Measurements from ENCODE around the gene DACT1. TPM values are rescaled to one million over a fixed set of nuclear protein-coding genes. Genes with fewer than 3 reads are reported as not detected.
A peak's percentile ranks its signal among the peaks of the same experiment; 100 is the strongest.
"Not testable (repeated sequence)": the region's sequence is repeated elsewhere in the genome, so short reads cannot be mapped to it uniquely, and the experiment has no call there.

The DACT1 gene, protein sequence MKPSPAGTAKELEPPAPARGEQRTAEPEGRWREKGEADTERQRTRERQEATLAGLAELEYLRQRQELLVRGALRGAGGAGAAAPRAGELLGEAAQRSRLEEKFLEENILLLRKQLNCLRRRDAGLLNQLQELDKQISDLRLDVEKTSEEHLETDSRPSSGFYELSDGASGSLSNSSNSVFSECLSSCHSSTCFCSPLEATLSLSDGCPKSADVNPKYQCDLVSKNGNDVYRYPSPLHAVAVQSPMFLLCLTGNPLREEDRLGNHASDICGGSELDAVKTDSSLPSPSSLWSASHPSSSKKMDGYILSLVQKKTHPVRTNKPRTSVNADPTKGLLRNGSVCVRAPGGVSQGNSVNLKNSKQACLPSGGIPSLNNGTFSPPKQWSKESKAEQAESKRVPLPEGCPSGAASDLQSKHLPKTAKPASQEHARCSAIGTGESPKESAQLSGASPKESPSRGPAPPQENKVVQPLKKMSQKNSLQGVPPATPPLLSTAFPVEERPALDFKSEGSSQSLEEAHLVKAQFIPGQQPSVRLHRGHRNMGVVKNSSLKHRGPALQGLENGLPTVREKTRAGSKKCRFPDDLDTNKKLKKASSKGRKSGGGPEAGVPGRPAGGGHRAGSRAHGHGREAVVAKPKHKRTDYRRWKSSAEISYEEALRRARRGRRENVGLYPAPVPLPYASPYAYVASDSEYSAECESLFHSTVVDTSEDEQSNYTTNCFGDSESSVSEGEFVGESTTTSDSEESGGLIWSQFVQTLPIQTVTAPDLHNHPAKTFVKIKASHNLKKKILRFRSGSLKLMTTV
- 1.0 TPM for total RNA-seq

DNA sequence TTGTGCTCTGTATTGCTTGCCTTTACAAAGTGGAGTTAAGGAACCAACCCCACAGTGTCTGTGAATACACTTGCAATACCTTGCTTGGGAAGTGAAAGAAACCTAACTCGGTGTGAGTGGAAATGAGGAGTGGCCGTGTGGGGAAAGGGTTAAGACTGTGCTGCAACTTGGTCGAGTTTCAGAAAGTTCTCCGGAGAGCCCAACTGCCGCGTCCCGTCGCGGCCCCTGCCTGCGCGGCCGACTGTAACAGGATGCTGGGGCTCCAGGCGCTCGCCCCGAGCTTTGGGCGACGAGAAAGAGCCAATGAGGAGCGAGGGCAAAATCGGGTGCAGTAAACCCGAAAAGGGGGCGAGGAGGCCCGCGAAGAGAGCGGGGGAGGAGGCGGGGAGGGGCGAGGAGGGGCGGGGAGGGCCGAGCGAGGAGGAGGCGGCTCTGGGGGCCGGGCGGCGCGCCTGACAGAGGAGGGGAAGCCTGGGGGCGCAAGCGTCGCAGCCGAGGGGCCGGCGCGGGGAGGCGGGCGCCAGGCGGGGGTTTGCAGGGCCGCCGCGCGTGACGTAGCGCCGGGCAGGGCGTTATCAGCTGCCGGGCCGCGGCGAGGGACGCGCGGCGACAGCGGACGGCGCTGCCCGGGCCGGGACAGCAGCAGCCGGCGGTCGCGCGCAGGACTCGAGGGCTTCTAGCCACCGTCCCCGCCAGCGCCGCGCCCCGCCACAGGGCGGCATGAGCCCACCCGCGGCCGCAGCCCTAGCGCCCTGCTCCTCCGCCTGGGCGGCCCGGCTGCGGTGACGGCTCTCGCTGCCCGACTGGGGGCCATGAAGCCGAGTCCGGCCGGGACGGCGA lies at the start of gene DACT1:
Gene DACT1 (plus strand): TSS at position 572 of the 840 bp plus-strand sequence. CDS start 241 bp downstream, at position 813.
- DNase-seq (ENCODE audit: low spot score), result peak; percentile 53
- peak; percentile 79 for ATAC-seq

DNA sequence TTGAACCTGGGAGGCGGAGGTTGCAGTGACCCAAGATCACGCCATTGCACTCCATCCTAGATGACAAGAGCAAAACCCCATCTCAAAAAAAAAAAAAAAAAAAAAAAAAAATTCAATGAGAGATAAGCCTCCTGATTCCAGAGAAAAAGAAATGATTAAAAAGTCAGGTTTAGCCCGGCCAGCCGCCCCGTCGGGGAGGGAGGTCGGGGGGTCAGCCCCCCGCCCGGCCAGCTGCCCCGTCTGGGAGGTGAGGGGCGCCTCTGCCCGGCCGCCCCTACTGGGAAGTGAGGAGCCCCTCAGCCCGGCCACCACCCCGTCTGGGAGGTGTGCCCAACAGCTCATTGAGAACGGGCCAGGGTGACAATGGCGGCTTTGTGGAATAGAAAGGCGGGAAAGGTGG lies 49.4 kb upstream of the DACT1 start:
- ATAC-seq; DNase-seq (ENCODE audit: low spot score): not testable (repeated sequence)

DNA sequence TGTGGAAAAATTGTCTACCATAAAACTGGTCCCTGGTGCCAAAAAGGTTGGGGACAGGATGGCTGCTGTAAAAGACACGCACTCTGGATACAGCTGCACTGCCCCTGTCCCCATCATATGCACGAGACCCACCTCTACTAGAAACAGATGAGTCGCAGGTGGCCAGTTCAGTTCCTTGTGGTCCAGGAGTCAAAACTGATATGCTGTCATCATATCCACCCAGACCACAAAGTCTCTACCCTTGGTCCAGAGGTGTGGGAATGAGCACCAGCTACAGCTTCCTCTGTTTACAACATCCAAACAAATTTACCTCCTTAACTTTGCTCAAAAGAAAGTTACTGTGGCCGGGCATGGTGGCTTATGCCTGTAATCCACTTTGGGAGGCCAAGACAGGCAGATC lies 43.8 kb upstream of the DACT1 start:
- DNase-seq (ENCODE audit: low spot score), result no peak
- ATAC-seq, result no peak

DNA sequence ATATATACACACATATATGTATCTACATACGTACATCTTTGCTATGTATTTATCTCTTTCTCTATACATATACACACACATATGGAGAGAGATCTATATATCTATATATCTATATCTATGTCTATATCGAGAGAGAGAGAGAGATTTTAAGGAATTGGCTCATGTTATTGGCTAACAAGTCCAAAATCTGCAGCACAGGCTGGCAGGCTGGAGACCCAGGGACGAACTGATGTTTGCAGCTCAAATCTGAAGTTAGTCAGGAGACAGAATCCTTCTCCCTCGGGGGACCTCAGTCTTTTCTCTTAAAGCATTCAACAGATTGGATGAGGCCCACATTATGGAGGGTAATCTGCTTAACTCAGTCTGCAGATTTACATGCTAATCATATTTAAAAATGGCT lies 40.7 kb upstream of the DACT1 start:
- ATAC-seq (no peak), DNase-seq (ENCODE audit: low spot score) (no peak)

DNA sequence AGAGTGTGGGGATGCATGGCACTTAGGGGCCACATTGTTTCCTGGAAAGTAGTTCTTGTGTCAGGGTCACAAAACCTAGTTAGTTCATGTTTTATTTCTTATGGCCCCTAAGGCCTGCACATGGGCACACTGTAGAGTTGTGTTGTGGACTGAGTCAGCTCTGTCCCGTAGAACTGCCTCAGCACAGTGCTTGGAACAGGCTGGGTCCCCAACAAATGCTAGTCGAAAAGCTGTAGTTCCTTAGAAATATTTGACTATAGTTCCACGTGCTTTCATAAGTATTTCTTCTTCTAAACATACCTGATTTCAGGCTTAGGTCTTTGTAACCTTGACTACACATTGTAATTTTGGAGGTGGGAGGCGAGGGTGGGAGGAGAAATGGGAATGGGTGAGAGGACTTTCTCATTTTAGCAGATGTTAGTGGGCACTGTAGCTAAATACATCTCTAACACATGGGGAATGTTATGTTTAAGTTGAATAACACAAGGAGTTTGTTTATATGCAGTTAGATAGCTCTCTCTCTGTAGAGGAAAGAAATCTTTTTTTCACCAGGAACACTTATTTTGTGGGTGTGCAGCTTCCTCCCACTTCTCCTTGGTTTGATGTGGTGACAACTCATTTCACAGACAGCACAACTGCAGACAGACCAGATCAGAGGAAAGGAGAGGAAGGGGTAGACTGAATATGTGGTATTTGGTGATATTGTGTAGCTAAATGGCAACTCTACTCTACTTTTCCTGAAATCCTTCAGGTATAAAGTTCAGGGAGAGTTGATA lies 39.5 kb upstream of the DACT1 start:
- DNase-seq (ENCODE audit: low spot score) (no peak), ATAC-seq (no peak)

DNA sequence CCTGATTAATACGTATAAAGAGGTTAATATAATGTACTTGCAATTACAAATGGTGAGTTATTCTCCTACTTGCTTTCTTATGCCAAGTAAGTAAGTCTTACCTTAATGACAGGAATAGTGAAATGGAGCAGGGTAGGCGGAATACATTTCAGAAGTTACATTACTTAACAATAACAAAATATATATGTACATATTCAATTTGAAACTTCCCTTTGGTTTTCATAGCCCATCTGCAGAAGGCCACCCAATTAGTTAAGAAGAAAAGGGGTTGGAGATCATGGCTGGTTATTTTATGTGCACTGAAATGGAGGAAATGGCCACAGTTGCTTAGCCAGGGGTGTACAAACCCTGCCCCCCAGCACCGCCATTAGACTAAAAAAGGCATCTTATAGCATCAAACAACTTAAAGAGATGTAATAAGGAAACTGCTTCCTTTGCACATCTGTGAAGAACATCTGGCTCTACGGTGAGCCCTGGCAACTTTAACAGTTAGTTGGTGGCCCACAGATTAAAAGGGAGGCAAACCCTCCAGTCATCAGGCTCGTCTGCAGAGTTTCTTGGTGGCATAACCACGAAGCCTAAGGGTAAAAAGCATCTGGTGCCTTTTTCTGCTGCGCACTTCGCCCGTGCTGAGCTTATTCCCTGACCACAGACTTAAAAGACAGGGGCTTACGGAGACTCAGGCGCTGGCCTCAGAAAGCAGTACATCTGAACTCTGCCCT lies 38.8 kb upstream of the DACT1 start:
- DNase-seq (ENCODE audit: low spot score) (no peak), ATAC-seq (no peak)

DNA sequence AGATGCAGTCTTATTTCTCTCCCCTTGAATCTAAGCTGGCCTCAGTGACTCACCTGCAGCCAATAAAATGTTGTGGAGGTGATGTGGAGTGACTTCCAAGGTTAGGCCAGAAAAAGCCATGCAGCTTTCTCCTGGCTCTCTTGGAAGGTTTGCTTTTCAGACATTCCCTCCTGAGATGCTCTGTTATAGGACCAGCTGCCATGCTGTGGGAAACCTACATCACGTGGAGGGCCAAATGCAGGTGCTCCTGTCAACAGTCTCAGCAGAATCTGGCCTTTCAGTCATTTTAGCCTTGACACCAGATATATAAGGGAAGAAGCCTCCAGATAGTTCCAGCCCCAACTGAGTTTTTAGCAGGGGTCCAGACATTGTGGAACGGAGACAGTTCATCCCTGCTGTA lies 38.1 kb upstream of the DACT1 start:
- no peak for ATAC-seq
- no peak for DNase-seq (ENCODE audit: low spot score)

DNA sequence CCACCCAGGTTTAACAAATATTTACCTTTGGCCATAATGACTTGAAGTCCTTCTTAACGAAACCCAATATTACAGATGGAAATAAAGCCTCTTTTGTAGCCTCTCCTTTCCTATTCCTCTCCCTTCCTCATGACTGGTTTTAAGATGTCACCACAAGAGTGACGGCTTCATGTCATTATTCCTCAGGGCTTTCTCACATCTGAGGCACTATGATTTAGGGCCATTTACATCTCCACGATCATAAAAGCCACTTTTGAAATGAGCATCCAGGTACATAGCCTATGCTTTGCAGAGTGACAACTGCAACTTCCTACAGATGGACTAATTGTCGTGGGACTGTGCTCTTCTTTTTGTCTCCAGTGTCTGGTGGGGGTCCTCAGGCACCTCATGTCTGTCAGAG lies 32.3 kb upstream of the DACT1 start:
- ATAC-seq (no peak), DNase-seq (ENCODE audit: low spot score) (no peak)

DNA sequence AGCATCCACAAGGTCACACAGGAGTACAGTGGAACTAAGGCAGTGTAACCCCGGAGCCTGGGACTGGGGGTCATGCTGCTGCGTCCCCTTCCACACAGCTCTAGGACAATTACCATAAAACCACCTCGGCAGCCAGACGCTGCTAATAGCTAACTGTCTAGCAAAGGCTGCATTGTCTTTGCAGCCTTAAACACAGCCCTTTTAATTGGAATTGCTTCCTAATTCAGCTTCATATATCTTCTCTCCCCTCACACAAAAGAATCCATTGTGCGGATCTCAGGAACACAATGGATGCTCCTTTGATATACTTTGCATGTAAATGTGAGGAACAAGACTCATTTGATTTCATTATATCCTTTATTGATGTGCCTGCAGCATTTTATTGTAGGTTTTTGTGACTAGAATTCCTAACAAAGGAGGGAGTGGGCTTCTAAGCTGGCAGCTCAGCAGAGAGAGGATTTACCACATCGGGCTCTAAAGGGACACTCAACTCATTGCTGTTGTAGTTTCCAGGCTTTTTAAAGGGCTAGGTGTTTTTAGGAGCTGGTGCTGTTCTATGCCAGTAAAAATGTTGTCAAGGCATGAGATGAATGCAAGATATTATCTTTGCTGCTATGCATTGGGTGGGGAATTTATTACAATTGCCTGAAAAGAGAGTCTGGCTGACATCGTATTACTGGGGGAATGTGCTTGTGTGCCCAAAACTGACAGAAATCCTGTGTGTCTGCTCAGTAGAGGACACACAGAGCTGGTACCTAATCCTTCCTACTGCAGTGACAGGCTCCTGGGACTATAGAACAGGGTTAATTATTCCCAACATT lies 30.4 kb upstream of the DACT1 start:
- DNase-seq (ENCODE audit: low spot score), result no peak

DNA sequence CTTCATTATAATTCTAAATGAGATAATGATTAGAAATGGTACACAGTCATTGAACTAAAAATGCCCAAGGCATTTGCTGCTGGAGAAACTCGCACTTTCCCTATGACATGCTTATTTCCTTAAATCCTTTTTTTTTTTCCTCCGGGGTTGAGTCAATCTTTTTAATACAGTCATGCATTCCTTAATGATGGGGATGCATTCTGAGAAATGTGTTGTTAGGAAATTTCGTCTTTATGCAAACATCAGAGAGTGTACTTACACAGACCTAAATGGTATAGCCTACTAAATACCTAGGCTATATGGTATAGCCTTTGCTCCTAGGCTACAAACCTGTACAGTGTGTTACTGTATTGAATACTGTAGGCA lies 29.8 kb upstream of the DACT1 start:
- DNase-seq (ENCODE audit: low spot score), result no peak
- no peak for ATAC-seq

More for the DNA sequence above, 30.4 kb upstream of the DACT1 start:
- ATAC-seq, result no peak

DNA sequence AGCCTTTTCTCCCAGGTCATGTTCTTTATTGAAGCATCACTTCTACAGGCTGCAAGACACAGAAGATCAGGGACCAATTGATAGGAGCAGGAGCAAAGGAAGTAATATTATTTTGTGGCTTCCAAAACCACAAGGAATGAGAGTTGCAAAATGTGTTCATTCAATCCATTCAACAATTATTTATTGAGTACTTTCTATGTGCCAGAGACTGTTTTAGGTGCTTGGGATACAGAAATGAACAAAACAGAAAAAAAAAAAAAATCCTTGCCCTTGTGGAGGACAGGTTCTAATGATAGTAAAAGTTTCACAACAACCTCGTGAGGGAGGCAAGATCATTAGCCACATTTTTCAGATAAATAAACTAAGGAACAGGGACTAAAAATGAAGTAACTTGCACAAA lies 20.1 kb upstream of the DACT1 start:
- DNase-seq (ENCODE audit: low spot score) (no peak), ATAC-seq (no peak)

DNA sequence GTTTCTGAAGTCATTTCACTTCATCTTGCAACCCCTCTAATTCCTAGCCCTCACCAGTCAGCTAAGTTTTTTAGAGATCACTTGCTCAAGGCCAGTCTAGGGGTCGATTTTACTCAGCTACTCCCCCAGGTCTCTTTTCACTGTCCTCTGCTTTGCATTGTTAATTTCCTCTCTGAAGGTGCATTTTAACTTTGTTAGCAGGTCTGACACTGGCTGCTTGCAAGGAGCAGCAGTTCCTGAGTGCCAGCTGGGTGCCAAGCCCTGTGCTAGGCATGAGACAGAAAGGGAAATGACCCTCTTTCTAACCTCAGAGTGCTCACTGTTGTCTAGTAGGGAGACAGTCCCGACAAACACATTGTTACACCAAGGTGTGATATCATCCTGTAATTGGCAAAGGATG lies 17.8 kb upstream of the DACT1 start:
- no peak for DNase-seq (ENCODE audit: low spot score)
- no peak for ATAC-seq

DNA sequence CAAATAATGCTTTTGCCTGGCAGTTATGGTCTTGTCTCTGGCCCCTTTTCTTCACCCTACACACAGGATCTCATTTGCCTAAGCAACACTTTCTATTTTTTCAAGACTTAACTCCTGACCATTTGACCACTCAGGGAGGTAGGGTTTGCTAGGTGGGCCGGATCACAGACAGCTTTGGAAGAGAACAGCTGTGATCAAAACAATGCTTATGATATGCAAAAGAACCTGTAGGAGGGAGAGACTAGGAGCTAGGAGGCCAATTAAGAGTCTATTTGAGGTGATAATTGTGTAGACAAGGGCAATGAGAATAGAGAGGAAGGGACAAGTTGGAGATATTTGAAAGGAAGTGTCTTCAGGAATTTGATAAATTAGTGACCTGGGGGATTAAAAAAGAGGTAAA lies 12.3 kb upstream of the DACT1 start:
- ATAC-seq (no peak), DNase-seq (ENCODE audit: low spot score) (no peak)

DNA sequence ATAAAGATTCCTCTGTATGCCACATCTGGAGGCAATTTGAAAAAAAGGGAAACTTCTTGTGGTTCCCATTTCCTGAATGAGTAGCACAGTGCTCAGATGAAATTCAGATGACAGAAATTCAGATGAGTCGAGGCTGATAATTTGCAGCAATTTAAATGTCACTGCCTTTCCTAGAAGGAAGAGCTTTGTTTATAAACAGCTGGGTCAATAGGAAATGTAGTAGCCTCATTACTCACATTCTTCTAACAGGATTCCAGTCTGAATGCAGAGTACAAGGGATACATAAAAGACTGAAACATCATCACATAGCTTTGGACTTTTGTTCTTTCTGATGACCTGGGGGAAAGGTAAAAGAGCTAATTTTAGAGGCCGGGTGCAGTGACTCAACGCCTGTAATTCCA lies 11.3 kb upstream of the DACT1 start:
- DNase-seq (ENCODE audit: low spot score), result no peak
- ATAC-seq, result no peak

DNA sequence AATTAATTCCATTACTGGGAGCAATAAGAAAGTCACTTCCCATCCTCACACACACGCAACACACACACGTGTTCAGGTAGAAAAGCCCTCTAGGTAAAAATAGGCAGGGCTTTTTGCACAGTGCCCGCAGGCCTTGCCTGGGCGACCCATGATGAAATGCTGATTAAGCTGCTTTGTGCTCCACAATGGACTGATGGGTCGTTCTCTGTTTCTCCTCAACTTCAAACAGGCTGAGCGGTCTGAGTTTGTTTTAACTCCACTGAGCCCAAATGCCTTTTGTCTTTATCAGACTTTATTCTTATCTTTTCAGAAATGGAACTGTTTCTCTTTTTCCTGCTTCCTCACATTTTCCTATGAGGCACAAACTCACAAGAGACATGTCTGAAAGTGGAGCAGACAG lies 9.4 kb upstream of the DACT1 start:
- no peak for DNase-seq (ENCODE audit: low spot score)
- ATAC-seq, result no peak

DNA sequence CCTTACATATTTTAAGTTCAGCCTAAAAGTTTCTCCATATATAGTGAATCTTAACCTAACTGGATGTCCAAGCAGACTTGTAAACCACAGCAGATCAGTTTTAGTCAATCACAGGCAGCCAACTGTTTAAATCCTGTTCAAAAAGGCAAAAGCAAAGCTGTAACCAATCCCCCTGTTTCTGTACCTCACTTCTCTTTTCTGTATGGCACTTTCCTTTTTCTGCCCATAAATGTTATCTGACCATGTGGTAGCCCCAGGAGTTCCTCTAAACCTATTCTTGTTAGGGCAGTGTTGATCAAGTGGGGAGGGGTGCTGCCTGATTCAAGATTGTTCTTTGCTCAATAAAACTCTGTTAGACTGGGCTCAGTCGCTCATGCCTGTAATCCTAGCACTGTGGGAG lies 8.5 kb upstream of the DACT1 start:
- ATAC-seq (no peak), DNase-seq (ENCODE audit: low spot score) (no peak)

DNA sequence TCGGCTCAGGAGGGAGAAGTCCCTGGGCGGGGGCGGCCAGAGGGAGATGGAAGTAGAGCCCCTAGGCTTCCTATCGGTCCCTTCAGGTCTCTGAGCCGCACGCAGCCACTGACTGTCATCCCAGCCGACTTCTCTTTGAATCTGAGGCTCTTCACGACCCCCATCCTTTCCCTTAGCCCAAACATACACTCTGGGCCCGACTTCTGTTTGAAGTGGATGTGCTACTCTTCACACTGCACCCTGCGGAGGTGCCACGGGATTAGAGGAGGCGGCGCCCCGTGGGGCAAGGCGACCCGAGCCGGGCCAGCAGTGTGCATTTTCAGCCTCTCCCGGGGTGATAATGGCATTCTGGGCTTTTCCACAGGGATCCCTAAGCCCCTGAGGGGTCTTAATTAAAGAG lies 6.0 kb upstream of the DACT1 start:
- ATAC-seq (no peak), DNase-seq (ENCODE audit: low spot score) (no peak)

DNA sequence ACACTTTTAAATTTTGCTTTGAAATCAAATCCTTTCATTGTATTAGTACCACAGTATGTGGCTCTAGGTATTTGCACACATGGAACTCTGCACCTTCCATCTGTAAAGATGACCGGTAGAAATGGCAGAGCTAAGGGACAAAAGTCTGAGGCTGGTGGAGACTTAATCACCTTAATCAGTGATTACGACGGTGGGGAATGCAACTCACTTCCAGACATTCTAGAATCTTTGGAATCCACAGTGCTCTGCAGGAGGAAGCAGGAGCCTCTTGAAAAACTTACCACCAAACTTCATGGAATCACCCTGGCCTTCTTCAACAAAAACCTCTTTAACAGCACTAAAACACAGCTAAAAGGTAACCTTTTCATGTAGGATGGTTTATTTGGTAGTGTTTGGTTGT lies 3.9 kb upstream of the DACT1 start:
- DNase-seq (ENCODE audit: low spot score) (no peak), ATAC-seq (no peak)

DNA sequence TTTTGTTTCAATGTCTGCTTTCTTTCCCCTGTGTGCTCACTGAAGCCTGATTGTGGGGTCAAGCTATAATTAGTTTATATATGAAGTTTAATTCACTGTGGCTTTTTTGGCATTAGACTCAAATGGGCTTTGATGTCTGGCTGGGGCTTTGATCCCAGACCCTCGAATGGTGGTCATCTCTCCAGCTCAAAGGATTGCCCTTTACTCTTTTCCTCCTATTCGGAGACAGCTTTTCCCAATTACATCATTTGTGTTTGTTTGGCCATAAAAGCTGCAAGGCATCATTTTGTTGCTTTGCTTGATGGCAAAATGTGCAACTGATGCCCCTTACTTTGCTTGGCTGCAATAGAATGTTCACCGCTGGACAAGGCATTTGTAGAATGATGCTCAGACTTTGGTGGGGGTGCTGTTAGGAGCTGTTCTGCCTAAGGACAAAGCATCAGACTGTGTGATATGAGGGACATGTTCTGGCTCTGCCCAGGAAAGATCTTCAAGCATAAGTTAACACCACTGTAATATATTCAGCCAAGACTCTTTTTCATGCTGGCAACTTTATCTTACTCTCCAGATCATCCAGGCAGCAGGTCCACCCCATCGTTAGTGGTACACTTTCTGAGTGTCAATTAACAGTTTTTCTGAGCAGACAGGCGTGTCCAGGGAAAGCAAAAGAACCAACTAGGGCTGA lies 3.2 kb upstream of the DACT1 start:
- ATAC-seq (no peak), DNase-seq (ENCODE audit: low spot score) (no peak)
